NCI-H146 (cell line): Measurements from ENCODE around the gene UBE2K.
"Not testable (repeated sequence)": the region's sequence is repeated elsewhere in the genome, so short reads cannot be mapped to it uniquely, and the experiment has no call there.

Experiments
- DNase-seq: peaks from one replicate; lab custom pipeline; 2025; lab: John Stamatoyannopoulos, UW

The UBE2K gene, protein sequence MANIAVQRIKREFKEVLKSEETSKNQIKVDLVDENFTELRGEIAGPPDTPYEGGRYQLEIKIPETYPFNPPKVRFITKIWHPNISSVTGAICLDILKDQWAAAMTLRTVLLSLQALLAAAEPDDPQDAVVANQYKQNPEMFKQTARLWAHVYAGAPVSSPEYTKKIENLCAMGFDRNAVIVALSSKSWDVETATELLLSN

GRCh38 chr4:39697740-39698423 is at the start of gene UBE2K:
Gene UBE2K (plus strand): TSS chr4:39698136. CDS start chr4:39698328, 192 bp downstream.
- peak; percentile 90 for DNase-seq

DNA sequence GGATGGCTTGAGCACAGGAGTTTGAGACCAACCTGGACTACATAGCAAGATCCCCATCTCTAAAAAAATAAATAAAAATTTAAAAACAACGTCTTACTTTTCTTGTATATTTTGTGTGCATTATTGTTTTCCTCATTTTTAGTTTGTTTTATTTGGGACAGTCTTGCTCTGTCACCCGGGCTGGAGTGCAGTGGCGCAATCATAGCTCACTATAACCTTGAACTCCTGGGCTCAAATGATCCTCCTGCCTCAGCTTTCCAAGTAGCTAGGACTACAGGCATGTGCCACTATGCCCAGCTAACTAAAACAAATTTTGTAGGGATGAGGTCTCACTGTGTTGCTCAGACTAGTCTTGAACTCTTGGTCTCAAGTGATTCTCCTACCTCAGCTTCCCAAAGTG is 49.7 kb upstream of the UBE2K start:
- no peak for DNase-seq

- DNase-seq: no peak
Measured at GRCh38 chr4:39648827-39649558, 48.9 kb upstream of the UBE2K start.

- no peak for DNase-seq
Measured at GRCh38 chr4:39649639-39650265, 48.2 kb upstream of the UBE2K start.

DNA sequence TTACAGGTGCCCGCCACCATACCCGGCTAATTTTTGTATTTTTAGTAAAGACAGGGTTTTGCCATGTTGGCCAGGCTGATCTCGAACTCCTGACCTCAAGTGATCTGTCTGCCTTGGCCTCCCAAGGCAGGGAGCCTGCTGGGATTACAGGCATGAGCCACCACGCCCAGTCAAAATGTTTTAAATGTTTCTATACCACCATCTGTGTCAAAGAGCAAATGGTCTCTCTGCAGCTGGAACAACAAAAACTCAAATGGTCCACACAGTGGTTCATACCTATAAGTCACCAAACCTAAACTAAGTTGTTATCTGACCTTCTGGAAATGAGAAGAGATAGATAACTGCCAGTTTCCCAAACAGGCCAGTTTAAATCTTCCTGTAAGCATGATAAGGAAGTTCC is 46.4 kb upstream of the UBE2K start:
- DNase-seq: not testable (repeated sequence)

DNA sequence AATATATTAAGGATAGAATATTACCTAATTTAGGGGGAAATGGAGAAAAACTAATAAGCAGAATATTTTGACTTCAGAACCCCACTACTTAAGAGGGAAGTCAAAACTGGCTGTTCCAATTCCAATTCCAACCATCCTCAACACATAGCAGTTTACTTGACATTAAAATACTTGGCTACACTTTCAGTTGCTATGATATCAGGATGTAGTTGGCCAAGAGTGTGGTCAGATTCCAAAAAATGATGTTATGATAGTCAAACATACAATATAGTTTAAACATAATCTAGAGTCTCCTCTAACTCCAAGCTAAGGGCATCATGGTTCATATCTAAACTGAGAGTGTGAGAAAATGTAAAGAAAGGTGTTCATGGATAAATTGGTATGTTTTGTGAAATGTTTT is 42.7 kb upstream of the UBE2K start:
- DNase-seq: no peak

DNA sequence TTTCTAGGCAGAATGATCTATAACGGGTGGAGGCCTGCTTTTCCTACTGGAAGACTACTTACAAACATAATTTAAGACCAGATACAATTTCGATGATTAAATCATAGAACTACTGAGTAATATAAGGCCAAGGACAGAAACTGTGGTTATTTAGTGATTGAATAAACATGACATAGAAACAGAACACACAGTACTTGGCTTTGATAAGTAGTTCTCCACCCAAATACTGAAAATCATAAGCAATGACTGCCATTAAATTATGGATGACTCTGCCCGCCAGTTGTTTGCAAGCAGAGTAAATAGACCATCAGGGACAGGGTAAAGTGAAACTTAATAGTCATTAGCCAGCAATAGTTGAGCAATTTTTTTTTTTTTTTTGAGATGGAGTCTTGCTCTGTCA is 42.1 kb upstream of the UBE2K start:
- no peak for DNase-seq

DNA sequence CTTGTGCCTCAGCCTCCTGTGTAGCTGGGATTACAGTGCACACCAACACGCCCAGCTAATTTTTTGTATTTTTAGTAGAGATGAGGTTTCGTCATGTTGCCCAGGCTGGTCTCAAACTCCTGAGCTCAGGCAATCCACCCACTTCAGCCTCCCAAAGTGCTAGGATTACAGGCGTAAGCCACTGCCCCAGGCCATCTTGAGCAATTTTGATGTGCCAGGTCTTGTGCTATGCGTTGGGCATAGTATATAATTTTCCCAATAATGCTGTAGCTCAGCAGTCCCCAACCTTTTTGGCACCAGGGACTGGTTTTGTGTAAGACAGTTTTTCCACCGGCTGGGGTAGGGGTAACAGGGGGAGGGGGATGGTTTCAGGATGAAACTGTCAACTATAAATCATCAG is 41.3 kb upstream of the UBE2K start:
- DNase-seq: not testable (repeated sequence)

GRCh38 chr4:39657465-39657864 is 40.5 kb upstream of the UBE2K start:
- no peak for DNase-seq

- DNase-seq: no peak
Measured at GRCh38 chr4:39658756-39659155, 39.2 kb upstream of the UBE2K start.

GRCh38 chr4:39660045-39660444 is 37.9 kb upstream of the UBE2K start:
- no peak for DNase-seq

DNA sequence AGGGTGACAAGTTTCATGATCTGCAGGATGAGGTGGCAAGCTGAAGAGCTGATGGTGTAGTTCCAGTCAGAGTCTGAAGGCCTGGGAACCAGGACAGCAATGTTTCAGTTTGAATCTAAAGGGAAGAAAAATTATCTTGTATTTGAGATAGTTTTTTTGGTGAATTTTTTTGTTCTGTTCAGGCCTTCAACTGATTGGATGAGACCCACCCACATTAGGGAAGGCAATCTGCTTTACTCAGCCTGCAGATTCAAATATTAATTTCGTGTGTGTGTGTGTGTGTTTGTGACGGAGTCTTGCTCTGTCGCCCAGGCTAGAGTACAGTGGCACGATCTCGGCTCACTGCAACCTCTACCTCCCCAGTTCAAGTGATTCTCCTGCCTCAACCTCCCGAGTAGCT is 37.2 kb upstream of the UBE2K start:
- DNase-seq: no peak

DNA sequence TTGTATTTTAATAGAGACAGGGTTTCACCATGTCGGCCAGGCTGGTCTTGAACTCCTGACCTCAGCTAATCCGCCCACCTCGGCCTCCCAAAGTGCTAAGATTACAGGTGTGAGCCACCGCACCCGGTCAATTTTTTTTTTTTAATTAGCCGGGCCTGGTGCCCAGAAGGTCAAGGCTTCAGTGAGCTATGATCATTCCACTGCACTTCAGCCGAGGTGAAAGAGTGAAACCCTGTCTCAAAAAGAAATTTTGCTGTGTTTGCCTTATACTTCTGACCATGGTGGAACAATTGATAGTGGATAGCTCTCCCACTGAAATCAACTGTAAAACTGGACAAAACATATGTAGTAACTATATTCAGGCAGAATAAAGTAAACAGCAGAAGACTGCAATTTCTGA is 35.3 kb upstream of the UBE2K start:
- peak; percentile 33 for DNase-seq

DNA sequence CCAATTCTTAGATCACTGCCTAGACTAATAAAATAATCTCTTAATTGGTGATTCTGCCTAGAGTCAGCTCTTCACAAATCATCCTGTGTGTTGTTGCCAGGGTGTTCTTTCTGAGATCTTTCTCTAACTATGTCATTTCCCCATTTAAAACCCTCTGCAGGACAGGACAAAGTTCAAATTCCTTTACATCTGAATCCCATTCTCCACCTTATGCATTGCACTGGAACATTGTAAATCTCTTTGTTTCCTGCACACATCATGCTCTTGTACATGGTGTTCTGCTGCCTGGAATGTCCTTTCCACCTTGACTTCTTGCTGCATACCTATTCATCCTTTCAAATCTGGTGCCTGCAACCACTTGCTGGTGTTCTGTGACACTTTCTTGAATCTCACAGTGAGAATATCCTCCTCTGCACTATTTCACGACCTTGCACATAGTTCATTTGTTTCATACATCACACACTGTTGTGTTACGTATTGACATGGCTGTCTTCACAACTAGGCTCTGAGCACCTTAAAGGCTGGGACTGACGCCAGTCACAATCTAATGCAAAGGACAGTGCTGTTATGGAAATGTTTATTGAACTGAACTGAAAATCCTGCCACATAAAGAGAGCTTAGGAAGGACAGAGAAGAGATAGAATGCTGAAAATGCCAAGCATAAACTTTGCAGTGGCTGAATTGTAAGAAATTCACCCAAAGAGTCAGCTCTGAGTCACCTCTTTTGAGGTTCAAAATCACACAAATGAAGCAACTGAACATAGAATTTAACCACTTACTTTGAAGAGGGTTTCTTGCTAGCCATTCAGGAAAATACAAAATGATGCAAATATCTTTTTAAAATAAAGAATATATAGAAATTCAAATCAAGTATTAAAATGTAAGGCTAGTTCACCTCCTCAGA is 32.9 kb upstream of the UBE2K start:
- no peak for DNase-seq

GRCh38 chr4:39667706-39668105 is 30.2 kb upstream of the UBE2K start:
- DNase-seq: no peak

GRCh38 chr4:39668887-39669286 is 29.0 kb upstream of the UBE2K start:
- DNase-seq: no peak

DNA sequence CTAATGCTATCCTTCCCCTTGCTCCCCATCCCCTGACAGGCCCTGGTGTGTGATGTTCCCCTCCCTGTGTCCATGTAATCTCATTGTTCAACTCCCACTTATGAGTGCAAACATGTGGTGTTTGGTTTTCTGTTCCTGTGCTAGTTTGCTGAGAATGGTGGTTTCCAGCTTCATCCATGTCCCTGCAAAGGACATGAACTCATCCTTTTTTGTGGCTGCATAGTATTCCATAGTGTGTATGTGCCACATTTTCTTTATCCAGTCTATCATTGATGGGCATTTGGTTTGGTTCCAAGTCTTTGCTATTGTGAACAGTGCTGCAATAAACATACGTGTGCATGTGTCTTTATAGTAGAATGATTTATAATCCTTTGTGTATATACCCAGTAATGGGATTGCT is 27.6 kb upstream of the UBE2K start:
- not testable (repeated sequence) for DNase-seq

DNA sequence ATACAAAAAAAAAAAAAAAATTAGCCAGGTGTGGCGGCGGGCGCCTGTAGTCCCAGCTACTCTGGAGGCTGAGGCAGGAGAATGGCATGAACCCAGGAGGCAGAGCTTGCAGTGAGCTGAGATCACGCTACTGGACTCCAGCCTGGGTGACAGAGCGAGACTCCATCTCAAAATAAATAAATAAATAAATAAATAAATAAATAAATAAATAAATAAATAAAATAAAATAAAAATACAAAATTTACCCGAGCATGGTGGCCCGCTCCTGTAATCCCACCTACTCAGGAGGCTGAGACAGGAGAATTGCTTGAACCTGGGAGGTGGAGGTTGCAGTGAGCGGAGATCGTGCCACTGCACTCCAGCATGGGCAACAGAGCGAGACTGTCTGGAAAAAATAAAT is 22.3 kb upstream of the UBE2K start:
- not testable (repeated sequence) for DNase-seq

DNA sequence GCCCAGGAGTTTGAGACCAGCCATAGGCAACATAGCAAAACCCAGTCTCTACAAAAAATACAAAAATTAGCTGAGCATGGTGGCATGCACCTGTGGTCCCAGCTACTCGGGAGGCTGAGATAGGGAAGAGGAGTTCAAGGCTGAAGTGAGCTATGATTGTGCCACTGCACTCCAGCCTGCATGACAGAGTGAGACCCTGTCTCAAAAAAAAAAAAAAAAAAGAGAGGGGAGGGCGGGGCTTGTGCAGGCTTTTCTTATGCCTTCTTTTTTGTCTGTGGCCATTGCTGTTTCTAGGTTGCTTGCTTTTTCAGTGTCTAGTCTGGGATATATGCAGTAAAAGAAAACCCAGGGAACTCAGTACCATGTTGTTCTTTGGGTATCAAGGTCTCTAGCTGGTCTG is 16.9 kb upstream of the UBE2K start:
- not testable (repeated sequence) for DNase-seq

DNA sequence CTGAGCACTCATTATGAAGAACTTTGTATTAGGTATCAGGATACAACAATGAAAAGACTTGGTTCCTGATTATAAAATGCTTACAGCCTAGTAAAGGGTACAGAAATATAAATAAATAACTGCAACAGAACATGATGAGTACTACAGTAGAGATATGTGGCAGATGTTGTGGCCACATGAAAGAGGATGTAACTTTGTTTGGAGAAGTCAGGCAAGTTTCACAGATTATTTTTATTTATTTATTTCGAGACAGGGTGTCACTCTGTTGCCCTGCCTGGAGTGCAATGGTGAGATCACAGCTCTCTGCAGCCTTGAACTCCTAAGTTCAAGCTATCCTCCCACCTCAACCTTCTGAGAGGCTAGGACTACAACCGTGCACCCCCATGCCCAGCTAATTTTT is 15.8 kb upstream of the UBE2K start:
- DNase-seq: no peak

DNA sequence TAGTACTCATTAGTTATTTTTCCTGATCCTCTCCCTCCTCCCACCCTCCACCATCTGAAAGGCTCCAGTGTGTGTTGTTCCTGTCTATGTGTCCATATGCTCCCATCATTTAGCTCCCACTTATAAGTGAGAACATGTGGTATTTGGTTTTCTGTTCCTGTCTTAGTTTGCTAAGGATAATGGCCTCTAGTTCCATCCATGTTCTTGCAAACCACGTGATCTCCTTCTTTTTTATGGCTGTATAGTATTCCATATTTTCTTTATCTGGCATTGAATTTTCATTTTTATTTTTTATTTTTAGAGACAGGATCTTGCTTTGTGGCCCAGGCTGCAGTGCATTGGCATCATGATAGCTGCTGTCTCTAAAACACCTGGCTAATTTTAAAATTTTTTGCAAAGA is 11.9 kb upstream of the UBE2K start:
- no peak for DNase-seq

DNA sequence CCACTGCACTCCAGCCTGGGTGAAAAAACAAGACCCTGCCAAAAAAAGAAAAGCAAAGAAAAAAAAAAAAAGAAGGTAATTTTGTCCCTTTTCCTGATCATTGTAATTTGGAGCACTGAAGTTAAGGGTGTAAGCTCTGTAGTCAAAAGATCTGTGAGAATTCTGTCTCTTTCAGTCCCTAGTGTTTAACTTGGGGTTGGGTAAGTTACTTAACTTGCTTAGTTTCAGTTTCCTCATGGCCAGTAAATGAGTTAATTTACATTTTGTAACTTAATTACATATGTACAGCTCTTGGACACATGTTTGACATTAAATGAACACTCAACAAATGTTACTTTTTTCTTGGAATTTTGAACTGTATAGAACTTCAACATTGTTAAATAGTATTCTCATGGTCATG is 10.9 kb upstream of the UBE2K start:
- DNase-seq: no peak
